A549 (cell line): Measurements from ENCODE around the gene DISP2.

Experiments
- CTCF ChIP-seq: fragments of >200 bp; sonication (Bioruptor Twin); formaldehyde crosslinking; IDR thresholded peaks from 3 replicates; pipeline ENCODE4 v1.5.1; 2016
- ELK1 ChIP-seq: fragments of 150-350 bp; IDR thresholded peaks from 2 replicates; pipeline ENCODE4 v1.6.1; 2014; ENCODE audit warnings: low read depth, mild to moderate bottlenecking, low read length
- FOSL2 ChIP-seq, 2 experiments: fragments of 450-650 bp in 1 of 2; fragments of >200 bp in 1 of 2; sonication (Bioruptor Twin) in 1 of 2; formaldehyde crosslinking; IDR thresholded peaks; 2 replicates each; pipeline versions ENCODE4 v1.5.0 to v1.6.1; 2016 to 2020; ENCODE audit warnings: mild to moderate bottlenecking in 1 of 2, moderate library complexity in 1 of 2
- HDAC2 ChIP-seq: fragments of 200-600 bp; sonication (generic); IDR thresholded peaks from 2 replicates; pipeline ENCODE4 v1.6.1; 2016
- HOXB13 ChIP-seq: fragments of 250-450 bp; sonication (Bioruptor Pico); IDR thresholded peaks from 2 replicates; pipeline ENCODE4 v1.5.0; 2020; ENCODE audit warnings: low read depth, mild to moderate bottlenecking, moderate library complexity
- JUN ChIP-seq, 2 experiments: fragments of >200 bp; sonication (Bioruptor Twin); formaldehyde crosslinking; IDR thresholded peaks; 2 replicates in 1 of 2; 3 replicates in 1 of 2; pipeline ENCODE4 v1.6.1; 2016 to 2017
- JUNB ChIP-seq: fragments of >200 bp; sonication (Bioruptor Twin); formaldehyde crosslinking; IDR thresholded peaks from 2 replicates; pipeline ENCODE4 v1.6.1; 2016
- NFE2L2 ChIP-seq: fragments of 150-350 bp; conservative IDR thresholded peaks from 2 replicates; pipeline ENCODE4 v1.6.1; 2014; ENCODE audit warnings: low read length
- POLR2A ChIP-seq: IDR thresholded peaks from 2 replicates; pipeline ENCODE4 v1.6.1; 2012; ENCODE audit warnings: mild to moderate bottlenecking, low read length
- POLR2AphosphoS2 ChIP-seq: conservative IDR thresholded peaks from 2 replicates; pipeline ENCODE4 v1.6.1; 2012; ENCODE audit warnings: low read length, improper control_type of control experiment, inconsistent platforms
- RAD21 ChIP-seq, 2 experiments: fragments of >200 bp in 1 of 2; sonication (Bioruptor Twin) in 1 of 2; formaldehyde crosslinking in 1 of 2; IDR thresholded peaks in 1 of 2; conservative IDR thresholded peaks in 1 of 2; 2 replicates in 1 of 2; 3 replicates in 1 of 2; pipeline ENCODE4 v1.6.1; 2012 to 2018; ENCODE audit warnings: inconsistent platforms in 1 of 2
- RCOR1 ChIP-seq: fragments of 150-350 bp; IDR thresholded peaks from 2 replicates; pipeline ENCODE4 v1.6.1; 2014; ENCODE audit warnings: antibody characterized with exemption, low read length, low read depth
- ZNF302 ChIP-seq: fragments of 250-450 bp; sonication (Bioruptor Pico); IDR thresholded peaks from 2 replicates; pipeline ENCODE4 v1.9.0; 2021; ENCODE audit warnings: inconsistent platforms, mild to moderate bottlenecking, moderate library complexity

GRCh38 chr15:40353697-40354096 is 4.3 kb upstream of the DISP2 start:
- no peak for TF ChIP-seq RAD21 (conservative IDR thresholded peaks at IDR 0.05 in 1 of 2, IDR thresholded peaks at IDR 0.05 in 1 of 2)
- TF ChIP-seq CTCF, result no peak
- TF ChIP-seq JUNB, result no peak
- TF ChIP-seq POLR2A, result no peak
- TF ChIP-seq HDAC2, result no peak
- no peak for TF ChIP-seq HOXB13 (CRISPR knock-in tag)
- TF ChIP-seq ZNF302 (CRISPR knock-in tag), result no peak
- TF ChIP-seq FOSL2 (IDR thresholded peaks at IDR 0.05), result no peak
- TF ChIP-seq FOSL2 (CRISPR knock-in tag; IDR thresholded peaks at IDR 0.05), result no peak
- TF ChIP-seq JUN (IDR thresholded peaks at IDR 0.05), result no peak
- no peak for TF ChIP-seq NFE2L2
- TF ChIP-seq ELK1, result no peak
- TF ChIP-seq POLR2AphosphoS2, result no peak
- TF ChIP-seq RCOR1, result no peak
